Gastrocnemius medialis (tissue), 4 donors: ENCODE measurements around the gene BIRC2.

ENCODE experiments used
- CTCF ChIP-seq, 5 experiments: fragments of 450-650 bp in 3 of 5; fragments of 200-600 bp in 2 of 5; sonication (generic) in 2 of 5; IDR thresholded peaks in 4 of 5; conservative IDR thresholded peaks in 1 of 5; 1 replicate in 4 of 5; 2 replicates in 1 of 5; pipeline ENCODE4 v1.5.1; 2016 to 2019; ENCODE audit warnings: antibody characterized with exemption in 5 of 5, mild to moderate bottlenecking in 3 of 5, moderate library complexity in 3 of 5
- POLR2A ChIP-seq, 2 donors: fragments of 450-650 bp; IDR thresholded peaks; one replicate each; pipeline ENCODE4 v1.6.1; 2017; ENCODE audit warnings: antibody characterized with exemption in 2 of 2, mild to moderate bottlenecking in 2 of 2, moderate library complexity in 2 of 2

- TF ChIP-seq CTCF (IDR thresholded peaks at IDR 0.05 in 4 of 5, conservative IDR thresholded peaks at IDR 0.05 in 1 of 5) (no peak), POLR2A (IDR thresholded peaks at IDR 0.05) (no peak)
Observed at GRCh38 chr11:102421261-102421660, 74.2 kb downstream of the BIRC2 start.
